GM19238 (cell line): ENCODE measurements around the gene SIAH1.
A peak's percentile ranks its signal among the peaks of the same experiment; 100 is the strongest.
"Not testable (repeated sequence)": the region's sequence is repeated elsewhere in the genome, so short reads cannot be mapped to it uniquely, and the experiment has no call there.

ENCODE experiments used
- DNase-seq: peaks from one replicate; pipeline ENCODE4 v3.0.0; 2011; ENCODE audit warnings: low spot score; ENCODE audit not compliant: insufficient read length

Gene SIAH1

GRCh38 chr16:48366165-48367093 lies 18.8 kb downstream of the SIAH1 start:
- no peak for DNase-seq

GRCh38 chr16:48365601-48366164 lies 19.5 kb downstream of the SIAH1 start:
- peak; percentile 56 for DNase-seq

GRCh38 chr16:48365025-48365600 lies 20.1 kb downstream of the SIAH1 start:
- no peak for DNase-seq

GRCh38 chr16:48361540-48362144 lies 23.6 kb downstream of the SIAH1 start:
- no peak for DNase-seq

GRCh38 chr16:48361012-48361411 lies 24.2 kb downstream of the SIAH1 start:
- no peak for DNase-seq

- DNase-seq: no peak
These were observed 25.2 kb downstream of the SIAH1 start for GRCh38 chr16:48359983-48360382.

- DNase-seq: no peak
These were observed 26.8 kb downstream of the SIAH1 start for GRCh38 chr16:48358419-48358818.

GRCh38 chr16:48356633-48357376 lies 28.4 kb downstream of the SIAH1 start:
- DNase-seq: no peak

GRCh38 chr16:48354877-48355855 lies 30.0 kb downstream of the SIAH1 start:
- no peak for DNase-seq

GRCh38 chr16:48354385-48354784 lies 30.8 kb downstream of the SIAH1 start:
- not testable (repeated sequence) for DNase-seq

- DNase-seq: peak; percentile 63
These were observed 31.5 kb downstream of the SIAH1 start for GRCh38 chr16:48353565-48354163.

GRCh38 chr16:48352648-48353390 lies 32.4 kb downstream of the SIAH1 start:
- no peak for DNase-seq

- no peak for DNase-seq
These were observed 34.5 kb downstream of the SIAH1 start for GRCh38 chr16:48350736-48351135.

- DNase-seq: no peak
These were observed 37.2 kb downstream of the SIAH1 start for GRCh38 chr16:48347980-48348379.

- no peak for DNase-seq
These were observed 37.9 kb downstream of the SIAH1 start for GRCh38 chr16:48347191-48347865.

- DNase-seq: no peak
These were observed 42.6 kb downstream of the SIAH1 start for GRCh38 chr16:48342591-48342990.

GRCh38 chr16:48340054-48340453 lies 45.2 kb downstream of the SIAH1 start:
- no peak for DNase-seq

GRCh38 chr16:48335961-48336360 lies 49.3 kb downstream of the SIAH1 start:
- DNase-seq: no peak
